K562 (cell line): ENCODE data around the gene KHSRP. TPM values are rescaled to one million over a fixed set of nuclear protein-coding genes. Genes with fewer than 3 reads are reported as not detected.

Experiments
- ATAC-seq: fragments of 200-7000 bp; cut with Tn5 transposase; 3 replicates; pipeline ENCODE4 v1.9.1; 2020; ENCODE audit warnings: moderate library complexity
- BruUV-seq: library from RNA; stranded (reverse); fragments of 400-500 nt; replicated peaks from 2 replicates; lab custom pipeline; 2021; lab: Mats Ljungman, UMichigan
- CTCF ChIA-PET: fragments of 300-600 bp; formaldehyde crosslinking; extraction: SDS; loops from one replicate; lab custom pipeline; 2021; ENCODE audit warnings: low intra/inter-chr PET ratio; lab: Yijun Ruan, JAX
- POLR2A ChIA-PET: fragments of 300-600, 350-650 bp; sonication (Branson Sonifier 250); formaldehyde crosslinking; extraction: SDS; loops from one replicate; lab custom pipeline; 2021; ENCODE audit warnings: antibody characterized with exemption, inconsistent platforms; lab: Yijun Ruan, JAX
- DNase-seq, 4 experiments: peaks; one replicate each; pipeline versions ENCODE4 v3.0.0 to v3.0.0-alpha.2; 2011 to 2018; ENCODE audit warnings: low spot score in 3 of 4, mixed read lengths in 3 of 4; ENCODE audit errors: extremely low read depth in 1 of 4
- FAIRE-seq: peaks from 2 replicates; lab custom pipeline; 2011; peaks lifted over from hg19 to GRCh38; lab: Jason Lieb, UNC
- H2AFZ ChIP-seq: 2 replicates; pipeline ENCODE4 v1.6.0; 2011; ENCODE audit warnings: low read depth, low read length, control low read depth, inconsistent platforms
- H3K27ac ChIP-seq: fragments of 200-600 bp; 3 replicates; pipeline ENCODE4 v1.8.0; 2011; ENCODE audit warnings: low read depth, mild to moderate bottlenecking, control low read depth, inconsistent platforms, low read length, moderate library complexity, mixed read lengths; ENCODE audit errors: extremely low read depth
- H3K27me3 ChIP-seq, 2 experiments: fragments of 300-600 bp in 1 of 2; 2 replicates in 1 of 2; 3 replicates in 1 of 2; pipeline versions ENCODE4 v1.6.0 to v1.8.0; 2011; ENCODE audit warnings: inconsistent platforms in 2 of 2, low read length in 2 of 2, mild to moderate bottlenecking in 1 of 2, mixed read lengths in 1 of 2, moderate library complexity in 1 of 2; ENCODE audit not compliant: control insufficient read depth in 2 of 2, insufficient read depth in 2 of 2
- H3K36me3 ChIP-seq: fragments of 300-600 bp; 3 replicates; pipeline ENCODE4 v1.8.0; 2011; ENCODE audit warnings: mild to moderate bottlenecking, low read length, inconsistent platforms; ENCODE audit not compliant: control insufficient read depth, insufficient read depth
- H3K4me1 ChIP-seq, 2 experiments: fragments of 200-600 bp in 1 of 2; replicated peaks in 1 of 2; 2 replicates in 1 of 2; 3 replicates in 1 of 2; pipeline versions ENCODE4 v1.5.1 to v1.8.0; 2011; ENCODE audit warnings: inconsistent platforms in 2 of 2, low read length in 2 of 2, mild to moderate bottlenecking in 1 of 2, mixed read lengths in 1 of 2, moderate library complexity in 1 of 2; ENCODE audit not compliant: control insufficient read depth in 2 of 2, insufficient read depth in 2 of 2
- H3K4me2 ChIP-seq: 2 replicates; pipeline ENCODE4 v1.6.1; 2011; ENCODE audit warnings: low read length, control low read depth, inconsistent platforms, mixed read lengths; ENCODE audit not compliant: insufficient read depth
- H3K4me3 ChIP-seq: fragments of 200-600 bp; sonication (generic), shearing (Covaris generic); 2 replicates; pipeline ENCODE4 v1.5.1; 2016; ENCODE audit warnings: control low read depth, inconsistent platforms
- H3K79me2 ChIP-seq: fragments of 200-600 bp; 3 replicates; pipeline ENCODE4 v1.8.0; 2011; ENCODE audit warnings: low read length, inconsistent platforms; ENCODE audit not compliant: control insufficient read depth, insufficient read depth
- H3K9ac ChIP-seq, 2 experiments: 2 replicates each; pipeline versions ENCODE4 v1.6.0 to v1.6.1; 2011; ENCODE audit warnings: low read depth in 2 of 2, low read length in 2 of 2, control low read depth in 1 of 2, inconsistent platforms in 1 of 2, mild to moderate bottlenecking in 1 of 2, mixed read lengths in 1 of 2; ENCODE audit not compliant: insufficient read depth in 1 of 2
- H3K9me1 ChIP-seq: one replicate; pipeline ENCODE4 v1.6.0; 2011; ENCODE audit warnings: inconsistent platforms, mild to moderate bottlenecking, low read length, moderate library complexity; ENCODE audit not compliant: control insufficient read depth, insufficient read depth
- H3K9me3 ChIP-seq: replicated peaks from 2 replicates; pipeline ENCODE4 v1.5.1; 2011; ENCODE audit warnings: low read depth, low read length, inconsistent platforms; ENCODE audit not compliant: control insufficient read depth, insufficient read depth
- H4K20me1 ChIP-seq: replicated peaks from 2 replicates; pipeline ENCODE4 v1.6.1; 2011; ENCODE audit warnings: low read length, inconsistent platforms, mixed read lengths; ENCODE audit not compliant: control insufficient read depth, insufficient read depth
- WGBS: fragments of 100-300 bp; shearing (Covaris generic); methylation state at CpG from one replicate; pipeline ENCODE4 v1.1.6; 2016; ENCODE audit warnings: low coverage, mixed read lengths; ENCODE audit not compliant: insufficient coverage; ENCODE audit errors: missing lambda C conversion rate; 5-methylcytosine and 5-hydroxymethylcytosine counted together
- in situ Hi-C: fragments of 300-500 bp; cut with MboI; formaldehyde crosslinking; loops from 4 replicates; pipeline ENCODE4 v1.15.0; 2018; ENCODE audit warnings: inconsistent platforms, mixed read lengths
- intact Hi-C: fragments of 100-400 bp; cut with micrococcal nuclease; formaldehyde crosslinking; loops from 2 replicates; pipeline ENCODE4 v1.14.2; 2022
- polyA plus RNA-seq, 8 experiments: library from polyadenylated mRNA; depleted of rRNA in 4 of 8; stranded (reverse) in 5 of 8; unstranded in 3 of 8; fragments of >200 nt; fragmentation: Nextera tagmentation in 2 of 8; fragmentation: Illumina TruSeq in 1 of 8; extraction: Ambion mirVana in 2 of 8; extraction: Trizol in 1 of 8; gene quantifications; 2 replicates each; pipeline versions ENCODE4 v1.2.1 to v1.2.3, GENCODE V29; 2011 to 2014; ENCODE audit warnings: inconsistent platforms in 1 of 8, missing spikeins in 1 of 8
- total RNA-seq, 7 experiments: library from RNA; depleted of rRNA in 6 of 7; stranded (reverse); fragments of >200 nt in 6 of 7; fragmentation: Illumina TruSeq in 2 of 7; extraction: Trizol in 2 of 7; gene quantifications; 2 replicates each; pipeline versions ENCODE4 v1.2.1 to v1.2.3, GENCODE V29; 2011 to 2021; ENCODE audit warnings: low replicate concordance in 1 of 7
- TF ChIP-seq, protein P1 (sequence below): fragments of 450-650 bp; IDR thresholded peaks from 2 replicates; pipeline ENCODE4 v1.6.1; 2017; ENCODE audit warnings: antibody characterized with exemption, mild to moderate bottlenecking
- TF ChIP-seq, protein P2 (sequence below): sonication (generic); formaldehyde crosslinking; IDR thresholded peaks from 2 replicates; pipeline ENCODE4 v1.8.1; 2023; ENCODE audit warnings: mild to moderate bottlenecking, missing genetic modification reagents

Gene KHSRP
- total and polyA plus RNA-seq, 9 of the 15 experiments (the other 6 are each of a cell fraction or from before 2014, with no cell fraction given), result 4.2 to 564 (median 139) TPM

DNA sequence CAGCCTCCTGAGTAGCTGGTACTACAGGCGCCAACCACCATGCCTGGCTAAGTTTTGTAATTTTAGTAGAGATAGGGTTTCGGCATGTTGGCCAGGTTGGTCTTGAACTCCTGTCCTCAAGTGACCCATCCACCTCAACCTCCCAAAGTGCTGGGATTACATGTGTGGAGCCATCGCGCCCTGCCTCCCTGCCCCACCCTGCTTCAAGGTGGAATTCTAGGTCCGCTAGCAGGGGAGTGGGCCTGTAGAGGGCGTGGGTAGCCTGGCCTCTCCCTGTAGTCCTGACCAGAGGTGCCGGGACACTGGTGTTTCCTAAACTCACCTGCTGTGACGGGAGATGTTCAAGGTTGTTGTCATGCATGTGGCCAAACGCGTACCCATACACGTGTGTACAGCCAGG is 8.6 kb upstream of the KHSRP start:
- Histone ChIP-seq H3K79me2 (peaks cover 11% of the 10 kb centered on the region), H3K4me2 (no peak overlapping the region), H4K20me1 (no peaks in the 10 kb centered on the region), H3K9me3 (no peaks in the 10 kb centered on the region), H3K27ac (no peak overlapping the region), H3K27me3 (no peaks in the 10 kb centered on the region), H3K9me1 (peaks cover 4% of the 10 kb centered on the region), H3K9ac (no peak overlapping the region), H3K36me3 (peaks cover 3% of the 10 kb centered on the region; the same call in 2 of the 3 replicates), H3K4me3 (no peak overlapping the region), H2AFZ (no peak overlapping the region), H3K4me1 (peaks cover 0 to 13% of the 10 kb centered on the region in 2 experiments; a peak in 1 of 5 replicates)
- ChIA-PET CTCF (interaction anchor here (0.7 kb wide), 1 partner anchor 93 kb away, joined by 3 read pairs; no protein-coding TSS in a partner anchor), POLR2A (no interaction called here)
- DNase-seq (no peak), FAIRE-seq (no peak), ATAC-seq (no peak)
- no TSS peak for BruUV-seq
- intact Hi-C loops (no loop called here), in situ Hi-C loops (no loop called here)
- TF ChIP-seq, protein P1, sequence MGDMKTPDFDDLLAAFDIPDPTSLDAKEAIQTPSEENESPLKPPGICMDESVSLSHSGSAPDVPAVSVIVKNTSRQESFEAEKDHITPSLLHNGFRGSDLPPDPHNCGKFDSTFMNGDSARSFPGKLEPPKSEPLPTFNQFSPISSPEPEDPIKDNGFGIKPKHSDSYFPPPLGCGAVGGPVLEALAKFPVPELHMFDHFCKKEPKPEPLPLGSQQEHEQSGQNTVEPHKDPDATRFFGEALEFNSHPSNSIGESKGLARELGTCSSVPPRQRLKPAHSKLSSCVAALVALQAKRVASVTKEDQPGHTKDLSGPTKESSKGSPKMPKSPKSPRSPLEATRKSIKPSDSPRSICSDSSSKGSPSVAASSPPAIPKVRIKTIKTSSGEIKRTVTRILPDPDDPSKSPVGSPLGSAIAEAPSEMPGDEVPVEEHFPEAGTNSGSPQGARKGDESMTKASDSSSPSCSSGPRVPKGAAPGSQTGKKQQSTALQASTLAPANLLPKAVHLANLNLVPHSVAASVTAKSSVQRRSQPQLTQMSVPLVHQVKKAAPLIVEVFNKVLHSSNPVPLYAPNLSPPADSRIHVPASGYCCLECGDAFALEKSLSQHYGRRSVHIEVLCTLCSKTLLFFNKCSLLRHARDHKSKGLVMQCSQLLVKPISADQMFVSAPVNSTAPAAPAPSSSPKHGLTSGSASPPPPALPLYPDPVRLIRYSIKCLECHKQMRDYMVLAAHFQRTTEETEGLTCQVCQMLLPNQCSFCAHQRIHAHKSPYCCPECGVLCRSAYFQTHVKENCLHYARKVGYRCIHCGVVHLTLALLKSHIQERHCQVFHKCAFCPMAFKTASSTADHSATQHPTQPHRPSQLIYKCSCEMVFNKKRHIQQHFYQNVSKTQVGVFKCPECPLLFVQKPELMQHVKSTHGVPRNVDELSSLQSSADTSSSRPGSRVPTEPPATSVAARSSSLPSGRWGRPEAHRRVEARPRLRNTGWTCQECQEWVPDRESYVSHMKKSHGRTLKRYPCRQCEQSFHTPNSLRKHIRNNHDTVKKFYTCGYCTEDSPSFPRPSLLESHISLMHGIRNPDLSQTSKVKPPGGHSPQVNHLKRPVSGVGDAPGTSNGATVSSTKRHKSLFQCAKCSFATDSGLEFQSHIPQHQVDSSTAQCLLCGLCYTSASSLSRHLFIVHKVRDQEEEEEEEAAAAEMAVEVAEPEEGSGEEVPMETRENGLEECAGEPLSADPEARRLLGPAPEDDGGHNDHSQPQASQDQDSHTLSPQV, result no peak
- TF ChIP-seq, protein P2, sequence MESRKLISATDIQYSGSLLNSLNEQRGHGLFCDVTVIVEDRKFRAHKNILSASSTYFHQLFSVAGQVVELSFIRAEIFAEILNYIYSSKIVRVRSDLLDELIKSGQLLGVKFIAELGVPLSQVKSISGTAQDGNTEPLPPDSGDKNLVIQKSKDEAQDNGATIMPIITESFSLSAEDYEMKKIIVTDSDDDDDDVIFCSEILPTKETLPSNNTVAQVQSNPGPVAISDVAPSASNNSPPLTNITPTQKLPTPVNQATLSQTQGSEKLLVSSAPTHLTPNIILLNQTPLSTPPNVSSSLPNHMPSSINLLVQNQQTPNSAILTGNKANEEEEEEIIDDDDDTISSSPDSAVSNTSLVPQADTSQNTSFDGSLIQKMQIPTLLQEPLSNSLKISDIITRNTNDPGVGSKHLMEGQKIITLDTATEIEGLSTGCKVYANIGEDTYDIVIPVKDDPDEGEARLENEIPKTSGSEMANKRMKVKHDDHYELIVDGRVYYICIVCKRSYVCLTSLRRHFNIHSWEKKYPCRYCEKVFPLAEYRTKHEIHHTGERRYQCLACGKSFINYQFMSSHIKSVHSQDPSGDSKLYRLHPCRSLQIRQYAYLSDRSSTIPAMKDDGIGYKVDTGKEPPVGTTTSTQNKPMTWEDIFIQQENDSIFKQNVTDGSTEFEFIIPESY (CRISPR knock-in tag), result peak; percentile 57; the same call in 1 of the 2 replicates
- WGBS, result 82% methylated on average over 8 of the region's 11 CpGs
